HEK293 (cell line): Measurements from ENCODE around the gene PLK5.
"Not testable (repeated sequence)": the region's sequence is repeated elsewhere in the genome, so short reads cannot be mapped to it uniquely, and the experiment has no call there.

ENCODE experiments used
- CTCF ChIA-PET: fragments of 350-600 bp; formaldehyde crosslinking; extraction: SDS; loops from one replicate; lab custom pipeline; 2021; ENCODE audit warnings: antibody characterized with exemption; lab: Yijun Ruan, JAX
- POLR2A ChIA-PET: fragments of 300-600 bp; formaldehyde crosslinking; extraction: SDS; loops from one replicate; lab custom pipeline; 2020; ENCODE audit warnings: antibody characterized with exemption, inconsistent platforms; lab: Yijun Ruan, JAX
- H3K27ac ChIP-seq: fragments of 200-500 bp; sonication (Bioruptor generic); 2 replicates; pipeline ENCODE4 v1.5.1; 2014; ENCODE audit warnings: low read depth, low read length, control low read depth, inconsistent platforms; ENCODE audit errors: extremely low read depth
- H3K36me3 ChIP-seq, 2 experiments: fragments of 200-500 bp in 1 of 2; sonication (Bioruptor generic) in 1 of 2; 1 replicate in 1 of 2; 2 replicates in 1 of 2; pipeline ENCODE4 v1.5.1; 2014 to 2017; ENCODE audit warnings: inconsistent platforms in 2 of 2, low read length in 2 of 2; ENCODE audit not compliant: control insufficient read depth in 2 of 2, insufficient read depth in 1 of 2
- H3K4me1 ChIP-seq: fragments of 200-500 bp; sonication (Bioruptor generic); 2 replicates; pipeline ENCODE4 v1.5.1; 2014; ENCODE audit warnings: mild to moderate bottlenecking, low read length, inconsistent platforms; ENCODE audit not compliant: control insufficient read depth, insufficient read depth
- H3K4me3 ChIP-seq: 2 replicates; pipeline ENCODE4 v1.5.1; 2011; ENCODE audit warnings: low read depth, mild to moderate bottlenecking, control low read depth, low read length, moderate library complexity
- H3K9me3 ChIP-seq: fragments of 200-500 bp; sonication (Bioruptor generic); 2 replicates; pipeline ENCODE4 v1.5.1; 2014; ENCODE audit warnings: low read depth, low read length, inconsistent platforms; ENCODE audit not compliant: control insufficient read depth, insufficient read depth
- GLIS1 ChIP-seq: fragments of 450-650 bp; formaldehyde crosslinking; IDR thresholded peaks from 2 replicates; pipeline ENCODE4 v1.5.1; 2016; ENCODE audit warnings: missing biosample characterization, missing genetic modification characterization
- GLIS2 ChIP-seq: fragments of 450-650 bp; formaldehyde crosslinking; IDR thresholded peaks from 2 replicates; pipeline ENCODE4 v1.5.1; 2016; ENCODE audit warnings: missing biosample characterization, missing genetic modification characterization
- MYNN ChIP-seq: fragments of 450-650 bp; formaldehyde crosslinking; IDR thresholded peaks from 2 replicates; pipeline ENCODE4 v1.5.1; 2016; ENCODE audit warnings: missing biosample characterization, missing genetic modification characterization, borderline replicate concordance
- SCRT2 ChIP-seq: fragments of 450-650 bp; formaldehyde crosslinking; IDR thresholded peaks from 2 replicates; pipeline ENCODE4 v1.5.1; 2016; ENCODE audit warnings: missing biosample characterization, missing genetic modification characterization
- ZBTB48 ChIP-seq: fragments of 450-650 bp; formaldehyde crosslinking; IDR thresholded peaks from 2 replicates; pipeline ENCODE4 v1.5.1; 2016; ENCODE audit warnings: missing biosample characterization, missing genetic modification characterization
- ZFHX2 ChIP-seq: fragments of 450-650 bp; formaldehyde crosslinking; conservative IDR thresholded peaks from 2 replicates; pipeline ENCODE4 v1.5.1; 2016; ENCODE audit warnings: missing biosample characterization, missing genetic modification characterization
- ZIC2 ChIP-seq: fragments of 450-650 bp; formaldehyde crosslinking; IDR thresholded peaks from 2 replicates; pipeline ENCODE4 v1.5.1; 2016; ENCODE audit warnings: missing biosample characterization, missing genetic modification characterization
- ZNF112 ChIP-seq: fragments of 450-650 bp; formaldehyde crosslinking; IDR thresholded peaks from 2 replicates; pipeline ENCODE4 v1.5.0; 2017; ENCODE audit warnings: missing biosample characterization, missing genetic modification characterization
- ZNF121 ChIP-seq: fragments of 450-650 bp; formaldehyde crosslinking; IDR thresholded peaks from 2 replicates; pipeline ENCODE4 v1.5.1; 2016; ENCODE audit warnings: missing biosample characterization, missing genetic modification characterization
- ZNF169 ChIP-seq: fragments of 450-650 bp; formaldehyde crosslinking; IDR thresholded peaks from 2 replicates; pipeline ENCODE4 v1.5.1; 2016; ENCODE audit warnings: missing biosample characterization, missing genetic modification characterization
- ZNF19 ChIP-seq: fragments of 450-650 bp; formaldehyde crosslinking; IDR thresholded peaks from 2 replicates; pipeline ENCODE4; 2016; ENCODE audit warnings: missing biosample characterization, missing genetic modification characterization, low read depth
- ZNF239 ChIP-seq: fragments of 450-650 bp; formaldehyde crosslinking; IDR thresholded peaks from 2 replicates; pipeline ENCODE4 v1.5.1; 2016; ENCODE audit warnings: missing biosample characterization, missing genetic modification characterization
- ZNF426 ChIP-seq: fragments of 450-650 bp; formaldehyde crosslinking; IDR thresholded peaks from 2 replicates; pipeline ENCODE4 v1.5.1; 2017; ENCODE audit warnings: missing biosample characterization, missing genetic modification characterization, mild to moderate bottlenecking, inconsistent platforms, moderate library complexity
- ZNF621 ChIP-seq: fragments of 450-650 bp; formaldehyde crosslinking; IDR thresholded peaks from 2 replicates; pipeline ENCODE4 v1.5.1; 2017; ENCODE audit warnings: missing biosample characterization, missing genetic modification characterization
- ZNF624 ChIP-seq: fragments of 450-650 bp; formaldehyde crosslinking; IDR thresholded peaks from 2 replicates; pipeline ENCODE4 v1.5.1; 2017; ENCODE audit warnings: missing biosample characterization, missing genetic modification characterization
- ZNF660 ChIP-seq: fragments of 450-650 bp; IDR thresholded peaks from 2 replicates; pipeline ENCODE4 v1.5.1; 2018; ENCODE audit warnings: missing biosample characterization, mild to moderate bottlenecking, missing genetic modification characterization
- ZNF701 ChIP-seq: fragments of 450-650 bp; formaldehyde crosslinking; IDR thresholded peaks from 2 replicates; pipeline ENCODE4 v1.5.1; 2016; ENCODE audit warnings: missing biosample characterization, missing genetic modification characterization
- ZNF707 ChIP-seq: fragments of 450-650 bp; formaldehyde crosslinking; IDR thresholded peaks from 2 replicates; pipeline ENCODE4 v1.5.1; 2016; ENCODE audit warnings: missing biosample characterization, missing genetic modification characterization
- ZNF777 ChIP-seq: fragments of 450-650 bp; formaldehyde crosslinking; IDR thresholded peaks from 2 replicates; pipeline ENCODE4 v1.5.1; 2017; ENCODE audit warnings: missing biosample characterization, missing genetic modification characterization, borderline replicate concordance
- ZNF792 ChIP-seq: fragments of 450-650 bp; formaldehyde crosslinking; IDR thresholded peaks from 2 replicates; pipeline ENCODE4 v1.5.1; 2016; ENCODE audit warnings: missing biosample characterization, missing genetic modification characterization
- TF ChIP-seq, protein P1 (sequence below): fragments of 450-650 bp; formaldehyde crosslinking; IDR thresholded peaks from 2 replicates; pipeline ENCODE4; 2016; ENCODE audit warnings: missing biosample characterization, missing genetic modification characterization

Gene PLK5

DNA sequence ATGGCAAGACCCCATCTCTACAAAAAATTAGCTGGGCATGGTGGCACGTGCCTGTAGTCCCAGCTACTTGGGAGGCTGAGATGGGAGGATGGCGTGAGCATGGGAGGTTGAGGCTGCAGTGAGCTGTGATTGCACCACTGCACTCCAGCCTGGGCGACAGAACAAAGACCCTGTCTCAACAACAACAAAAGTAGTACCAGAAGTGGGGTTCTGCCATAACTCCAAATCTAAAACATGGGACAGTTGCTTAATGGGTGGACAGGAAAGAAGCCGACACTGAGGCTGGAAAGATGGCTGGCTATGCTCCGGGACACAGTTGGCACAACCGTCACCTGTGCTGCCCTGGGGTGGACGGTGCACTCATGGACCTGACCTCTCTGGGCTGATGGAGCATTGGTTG, 11.8 kb downstream of the PLK5 start:
- CTCF ChIA-PET = interaction anchor here (0.7 to 1.5 kb wide), 3 partner anchors 11 to 302 kb away, joined by 3 to 7 read pairs (median 5); no protein-coding TSS in a partner anchor
- peak; percentile 22; the same call in 1 of the 2 replicates for TF ChIP-seq ZNF121 (tag by site-specific recombination)
- TF ChIP-seq ZNF707 (tag by site-specific recombination) = peak; percentile 96
- TF ChIP-seq, all 188 proteins: peak for 2; not testable (repeated sequence) for 186
- H3K4me1 ChIP-seq, H3K27ac ChIP-seq, H3K4me3 ChIP-seq, H3K9me3 ChIP-seq, H3K36me3 ChIP-seq: not testable (repeated sequence)
- POLR2A ChIA-PET = interaction anchor here (0.7 kb wide), 1 partner anchor 47 kb away, joined by 5 read pairs; no protein-coding TSS in a partner anchor

DNA sequence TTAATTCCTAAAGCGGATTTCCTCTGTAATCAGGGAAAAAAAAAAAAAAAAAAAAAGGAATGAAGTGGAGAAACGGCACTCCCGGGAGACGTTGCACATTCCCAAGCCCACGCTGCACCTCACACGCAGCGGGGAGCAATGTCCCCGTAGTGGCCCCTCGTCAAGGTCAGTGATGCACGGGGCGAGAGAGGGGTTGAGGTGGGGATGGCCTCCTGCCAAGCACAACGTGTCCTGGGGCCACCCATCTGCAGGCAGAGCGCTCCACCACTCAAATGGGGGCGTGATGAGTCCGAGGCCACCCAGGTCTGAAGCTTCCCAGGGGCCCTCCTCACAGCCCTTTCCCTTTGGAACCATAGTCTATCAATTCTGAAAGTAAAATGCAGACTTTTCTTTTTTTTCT, 15.1 kb downstream of the PLK5 start:
- H3K4me3 ChIP-seq = no peak overlapping the region

DNA sequence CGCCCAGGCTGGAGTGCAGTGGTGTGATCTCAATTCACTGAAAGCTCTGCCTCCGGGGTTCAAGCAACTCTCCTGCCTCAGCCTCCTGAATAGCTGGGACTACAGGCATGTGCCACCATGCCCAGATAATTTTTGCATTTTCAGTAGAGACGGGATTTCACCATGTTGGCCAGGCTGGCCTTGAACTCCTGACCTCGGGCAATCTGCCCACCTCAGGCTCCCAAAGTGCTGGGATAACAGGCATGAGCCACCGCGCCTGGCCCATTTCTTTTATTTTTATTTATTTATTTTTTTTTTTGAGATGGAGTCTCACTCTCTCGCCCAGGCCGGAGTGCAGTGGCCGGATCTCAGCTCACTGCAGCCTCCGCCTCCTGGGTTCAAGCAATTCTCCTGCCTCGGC, 15.9 kb downstream of the PLK5 start:
- H3K27ac ChIP-seq, CTCF ChIA-PET, POLR2A ChIA-PET: not testable (repeated sequence)

More for the DNA sequence above, 15.1 kb downstream of the PLK5 start:
- POLR2A ChIA-PET = no interaction called here
- Histone ChIP-seq H3K27ac (no peak overlapping the region), H3K36me3 (no peaks in the 10 kb centered on the region), H3K9me3 (no peaks in the 10 kb centered on the region), H3K4me1 (no peaks in the 10 kb centered on the region)
- TF ChIP-seq ZIC2 (tag by site-specific recombination) = peak; percentile 54; the same call in 1 of the 2 replicates
- TF ChIP-seq MYNN (tag by site-specific recombination) = no peak
- TF ChIP-seq GLIS2 (tag by site-specific recombination) = 0 out of 2 replicates have a peak, but pooled peaks have one; percentile 17
- TF ChIP-seq ZFHX2 (tag by site-specific recombination) = peak; percentile 21; the same call in 1 of the 2 replicates
- no peak for TF ChIP-seq ZBTB48 (tag by site-specific recombination)
- TF ChIP-seq GLIS1 = peak; percentile 76
- CTCF ChIA-PET = no interaction called here

DNA sequence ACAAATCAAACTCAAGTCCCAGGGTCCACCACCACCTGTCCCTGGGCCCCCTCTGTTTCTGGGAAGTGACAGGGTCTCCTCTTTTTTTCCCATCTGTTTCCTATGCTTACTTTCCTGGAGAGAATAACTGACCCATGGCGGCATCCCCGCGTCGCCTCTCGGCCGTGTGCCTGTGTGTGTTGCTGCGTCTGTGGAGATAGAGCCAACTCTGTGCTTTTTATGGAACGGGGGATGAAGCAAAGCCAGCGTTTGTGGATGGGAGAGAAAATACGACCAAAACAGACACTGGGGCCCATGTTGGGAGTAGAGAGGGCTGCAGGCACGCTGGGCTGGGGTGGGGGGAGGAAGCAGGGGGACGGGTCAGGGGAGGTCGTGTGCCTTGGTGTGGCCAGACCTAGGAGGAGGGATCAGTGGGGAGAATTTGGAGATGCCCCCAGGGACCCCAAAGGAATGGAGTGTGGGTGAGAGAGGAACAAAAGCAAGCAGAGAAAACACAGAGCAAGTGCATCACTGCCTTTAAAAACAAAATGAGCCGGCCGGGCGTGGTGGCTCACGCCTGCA, 16.6 kb downstream of the PLK5 start:
- H3K4me1 ChIP-seq = no peaks in the 10 kb centered on the region
- CTCF ChIA-PET = interaction anchor here (0.6 to 0.7 kb wide), 2 partner anchors 208 to 312 kb away, joined by 3 to 5 read pairs; no protein-coding TSS in a partner anchor
- no peak overlapping the region for H3K4me3 ChIP-seq

More for the DNA sequence above, 15.9 kb downstream of the PLK5 start:
- not testable (repeated sequence) for H3K4me3 ChIP-seq, H3K9me3 ChIP-seq, H3K4me1 ChIP-seq, H3K36me3 ChIP-seq

More for the DNA sequence above, 16.6 kb downstream of the PLK5 start:
- no peak for TF ChIP-seq ZNF19 (tag by site-specific recombination)
- no peak for TF ChIP-seq ZBTB48 (tag by site-specific recombination)
- TF ChIP-seq, protein P1, sequence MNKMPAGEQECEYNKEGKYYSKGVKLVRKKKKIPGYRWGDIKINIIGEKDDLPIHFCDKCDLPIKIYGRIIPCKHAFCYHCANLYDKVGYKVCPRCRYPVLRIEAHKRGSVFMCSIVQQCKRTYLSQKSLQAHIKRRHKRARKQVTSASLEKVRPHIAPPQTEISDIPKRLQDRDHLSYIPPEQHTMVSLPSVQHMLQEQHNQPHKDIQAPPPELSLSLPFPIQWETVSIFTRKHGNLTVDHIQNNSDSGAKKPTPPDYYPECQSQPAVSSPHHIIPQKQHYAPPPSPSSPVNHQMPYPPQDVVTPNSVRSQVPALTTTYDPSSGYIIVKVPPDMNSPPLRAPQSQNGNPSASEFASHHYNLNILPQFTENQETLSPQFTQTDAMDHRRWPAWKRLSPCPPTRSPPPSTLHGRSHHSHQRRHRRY (tag by site-specific recombination) = no peak
- no peak for TF ChIP-seq SCRT2 (tag by site-specific recombination)
- no peak for TF ChIP-seq MYNN (tag by site-specific recombination)
- TF ChIP-seq ZNF792 (tag by site-specific recombination) = no peak
- TF ChIP-seq ZNF112 (tag by site-specific recombination) = no peak
- TF ChIP-seq ZNF777 (tag by site-specific recombination) = no peak
- no peak for TF ChIP-seq ZNF239 (tag by site-specific recombination)
- no peak for TF ChIP-seq GLIS1
- TF ChIP-seq ZNF624 = no peak
- TF ChIP-seq ZNF426 (tag by site-specific recombination) = no peak
- TF ChIP-seq ZNF169 (tag by site-specific recombination) = no peak
- TF ChIP-seq ZNF621 = no peak
- TF ChIP-seq ZNF660 (tag by site-specific recombination) = no peak
- no peak for TF ChIP-seq ZNF701 (tag by site-specific recombination)
- Histone ChIP-seq H3K36me3 (no peaks in the 10 kb centered on the region), H3K27ac (no peak overlapping the region), H3K9me3 (no peaks in the 10 kb centered on the region)
- POLR2A ChIA-PET = no interaction called here
